GM12878 (cell line): ENCODE measurements around the gene GRIK3. TPM values are rescaled to one million over a fixed set of nuclear protein-coding genes. Genes with fewer than 3 reads are reported as not detected.
A peak's percentile ranks its signal among the peaks of the same experiment; 100 is the strongest.

Experiments
- ATAC-seq: fragments of 200-7000 bp; cut with Tn5 transposase; 3 replicates; pipeline ENCODE4 v1.9.1; 2020; ENCODE audit warnings: mild to moderate bottlenecking, moderate library complexity
- BruUV-seq: library from RNA; stranded (reverse); fragments of 400-500 nt; replicated peaks from 2 replicates; lab custom pipeline; 2021; lab: Mats Ljungman, UMichigan
- CTCF ChIA-PET: fragments of 300-600 bp; sonication (Branson Sonifier 250); formaldehyde crosslinking; extraction: SDS; loops from one replicate; lab custom pipeline; 2021; ENCODE audit warnings: inconsistent platforms; lab: Yijun Ruan, JAX
- POLR2A ChIA-PET: fragments of 350-600 bp; formaldehyde crosslinking; extraction: SDS; loops from one replicate; lab custom pipeline; 2021; ENCODE audit warnings: inconsistent platforms; lab: Charles Lee
- RAD21 ChIA-PET: fragments of 300-600 bp; sonication (Branson Sonifier 250); formaldehyde crosslinking; loops from one replicate; lab custom pipeline; 2023; ENCODE audit warnings: antibody characterized with exemption; ENCODE audit not compliant: unreplicated experiment; lab: Charles Lee
- SMC1A ChIA-PET: fragments of 300-600 bp; sonication (Branson Sonifier 250); formaldehyde crosslinking; loops from one replicate; lab custom pipeline; 2023; ENCODE audit not compliant: unreplicated experiment, uncharacterized antibody; lab: Charles Lee
- DNase-seq: peaks from one replicate; pipeline ENCODE4 v3.0.0-alpha.2; 2011; ENCODE audit warnings: low read depth, low spot score
- FAIRE-seq: peaks from 3 replicates; lab custom pipeline; 2011; peaks lifted over from hg19 to GRCh38; lab: Jason Lieb, UNC
- H2AFZ ChIP-seq: 2 replicates; pipeline ENCODE4 v1.6.0; 2011; ENCODE audit warnings: low read depth, low read length, control low read depth; ENCODE audit not compliant: control insufficient read depth
- H3K27ac ChIP-seq: 2 replicates; pipeline ENCODE4 v1.5.1; 2011; ENCODE audit warnings: control low read depth; ENCODE audit not compliant: control insufficient read depth, insufficient read depth
- H3K27me3 ChIP-seq, 2 experiments: replicated peaks in 1 of 2; 2 replicates each; pipeline versions ENCODE4 v1.6.0 to v1.6.1; 2011; ENCODE audit warnings: low read length in 1 of 2; ENCODE audit not compliant: control insufficient read depth in 2 of 2, insufficient read depth in 2 of 2
- H3K36me3 ChIP-seq, 2 experiments: 2 replicates each; pipeline ENCODE4 v1.5.1; 2011; ENCODE audit warnings: low read length in 1 of 2; ENCODE audit not compliant: control insufficient read depth in 2 of 2, insufficient read depth in 2 of 2
- H3K4me1 ChIP-seq: 2 replicates; pipeline ENCODE4 v1.6.1; 2011; ENCODE audit warnings: mild to moderate bottlenecking, low read length, moderate library complexity, mixed read lengths; ENCODE audit not compliant: control insufficient read depth, insufficient read depth
- H3K4me2 ChIP-seq: 2 replicates; pipeline ENCODE4 v1.6.0; 2011; ENCODE audit warnings: control low read depth; ENCODE audit not compliant: control insufficient read depth, insufficient read depth
- H3K4me3 ChIP-seq: fragments of 200-600 bp; sonication (generic); 2 replicates; pipeline ENCODE4 v1.5.1; 2016
- H3K79me2 ChIP-seq: 2 replicates; pipeline ENCODE4 v1.6.0; 2011; ENCODE audit warnings: low read length; ENCODE audit not compliant: control insufficient read depth, insufficient read depth
- H3K9ac ChIP-seq: 2 replicates; pipeline ENCODE4 v1.8.0; 2011; ENCODE audit warnings: low read length, control low read depth, mixed read lengths; ENCODE audit not compliant: control insufficient read depth, insufficient read depth
- H3K9me3 ChIP-seq: replicated peaks from 3 replicates; pipeline ENCODE4 v1.5.1; 2011; ENCODE audit warnings: mild to moderate bottlenecking, low read length; ENCODE audit not compliant: control insufficient read depth, insufficient read depth
- H4K20me1 ChIP-seq: 2 replicates; pipeline ENCODE4 v1.6.0; 2011; ENCODE audit not compliant: control insufficient read depth, insufficient read depth
- BACH1 ChIP-seq: fragments of 450-650 bp; IDR thresholded peaks from 2 replicates; pipeline ENCODE4 v1.6.1; 2017; ENCODE audit warnings: mild to moderate bottlenecking, borderline replicate concordance
- CEBPB ChIP-seq, 2 experiments: fragments of 150-350 bp in 1 of 2; IDR thresholded peaks; 2 replicates each; pipeline ENCODE4 v1.6.1; 2012 to 2014; ENCODE audit warnings: low read depth in 2 of 2, low read length in 2 of 2, borderline replicate concordance in 1 of 2, inconsistent platforms in 1 of 2
- EP300 ChIP-seq, 2 experiments: fragments of 150-350 bp in 1 of 2; IDR thresholded peaks; 2 replicates each; pipeline ENCODE4 v1.6.1; 2011 to 2012; ENCODE audit warnings: low read depth in 2 of 2, low read length in 2 of 2, borderline replicate concordance in 1 of 2, improper control_type of control experiment in 1 of 2, inconsistent platforms in 1 of 2; ENCODE audit not compliant: control insufficient read depth in 1 of 2
- JUNB ChIP-seq: IDR thresholded peaks from 2 replicates; pipeline ENCODE4 v1.6.1; 2016; ENCODE audit warnings: antibody characterized with exemption, mild to moderate bottlenecking
- NR2C2 ChIP-seq: IDR thresholded peaks from 2 replicates; pipeline ENCODE4 v1.6.1; 2011; ENCODE audit warnings: borderline replicate concordance, low read depth; ENCODE audit not compliant: control insufficient read depth, insufficient read length
- SREBF1 ChIP-seq: IDR thresholded peaks from 2 replicates; pipeline ENCODE4 v1.6.1; 2012; ENCODE audit warnings: mild to moderate bottlenecking, low read length
- WGBS: methylation state at CpG from one replicate; pipeline ENCODE4 v1.1.6; 2016; ENCODE audit warnings: low lambda C conversion rate; ENCODE audit not compliant: insufficient replicate concordance, insufficient coverage; ENCODE audit errors: missing lambda C conversion rate; 5-methylcytosine and 5-hydroxymethylcytosine counted together
- in situ Hi-C: fragments of 300-500 bp; cut with MboI; formaldehyde crosslinking; loops from 9 replicates; pipeline ENCODE4 v1.14.3; 2018; ENCODE audit warnings: mixed read lengths
- intact Hi-C: fragments of 100-400 bp; cut with micrococcal nuclease; formaldehyde crosslinking; loops from one replicate; pipeline ENCODE4 v1.14.2; 2022; ENCODE audit not compliant: unreplicated experiment
- polyA plus RNA-seq, 11 experiments: library from polyadenylated mRNA; depleted of rRNA in 4 of 11; unstranded in 6 of 11; stranded (reverse) in 5 of 11; fragments of >200 nt; fragmentation: Nextera tagmentation in 4 of 11; fragmentation: Illumina TruSeq in 1 of 11; extraction: Ambion mirVana in 4 of 11; extraction: Trizol in 1 of 11; gene quantifications; 1 replicate in 1 of 11; 2 replicates in 10 of 11; pipeline versions ENCODE4 v1.2.1 to v1.2.3, GENCODE V29; 2011 to 2016; ENCODE audit warnings: inconsistent platforms in 2 of 11, missing spikeins in 2 of 11, low read depth in 1 of 11
- total RNA-seq, 4 experiments: library from RNA; depleted of rRNA in 3 of 4; stranded (reverse); fragments of >200 nt in 3 of 4; fragmentation: Illumina TruSeq in 1 of 4; extraction: Trizol in 1 of 4; gene quantifications; 2 replicates each; pipeline versions ENCODE4 v1.2.1 to v1.2.3, GENCODE V29; 2013 to 2021
- TF ChIP-seq, protein P1 (sequence below), 3 experiments: IDR thresholded peaks in 2 of 3; conservative IDR thresholded peaks in 1 of 3; 2 replicates each; pipeline ENCODE4 v1.5.1; 2011; ENCODE audit warnings: low read depth in 3 of 3, low read length in 3 of 3, mild to moderate bottlenecking in 3 of 3, control low read depth in 2 of 3, moderate library complexity in 2 of 3, inconsistent platforms in 1 of 3, mixed read lengths in 1 of 3; ENCODE audit not compliant: control insufficient read depth in 2 of 3, insufficient read depth in 1 of 3; ENCODE audit errors: extremely low read depth in 1 of 3

The GRIK3 gene
- total and polyA plus RNA-seq, 10 of the 15 experiments (the other 5 are each of a cell fraction or from before 2014, with no cell fraction given) = not detected

DNA sequence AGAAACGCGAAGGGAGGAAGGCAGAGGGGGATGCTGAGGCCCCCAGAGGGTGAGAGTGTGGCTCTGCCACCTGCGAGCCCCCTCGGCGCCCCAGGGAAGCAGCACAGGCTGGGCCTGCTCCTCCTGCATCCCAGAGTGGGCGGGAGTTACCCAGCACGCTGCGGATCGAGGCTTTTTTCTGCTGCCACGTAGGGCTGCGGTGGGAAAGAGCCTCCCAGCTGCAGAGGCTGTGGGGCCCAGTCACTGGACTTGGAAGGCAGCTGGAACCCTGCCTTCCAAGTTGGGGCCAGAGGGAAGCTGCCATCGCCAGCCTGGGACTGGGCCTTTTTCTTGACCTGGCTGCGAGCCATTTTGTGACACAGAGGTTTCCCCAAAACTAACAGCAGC is 2.3 kb upstream of the GRIK3 start:
- no peak for DNase-seq
- no peak for FAIRE-seq
- 19% methylated on average over 13 of the region's 13 CpGs for WGBS
- RAD21 ChIA-PET = no interaction called here
- H4K20me1 ChIP-seq = no peaks in the 10 kb centered on the region
- H2AFZ ChIP-seq = no peak overlapping the region
- no peak overlapping the region for H3K9ac ChIP-seq
- in situ Hi-C loops = no loop called here
- no peaks in the 10 kb centered on the region for H3K4me1 ChIP-seq
- POLR2A ChIA-PET = no interaction called here
- BruUV-seq = no TSS peak
- no peak overlapping the region for H3K4me2 ChIP-seq
- H3K27ac ChIP-seq = no peak overlapping the region
- TF ChIP-seq EP300 (IDR thresholded peaks at IDR 0.05; ENCODE audit: borderline replicate concordance in 1 of 2, control insufficient read depth in 1 of 2, low read depth in 2 of 2, low read length in 2 of 2) (no peak), CEBPB (IDR thresholded peaks at IDR 0.05; ENCODE audit: borderline replicate concordance in 1 of 2, low read depth in 2 of 2, low read length in 2 of 2) (no peak), JUNB (no peak), NR2C2 (no peak), BACH1 (no peak)
- no peaks in the 10 kb centered on the region for H3K9me3 ChIP-seq
- no peaks in the 10 kb centered on the region for H3K79me2 ChIP-seq
- no peak overlapping the region for H3K4me3 ChIP-seq
- peaks cover 3 to 18% of the 10 kb centered on the region in 2 experiments; a peak in 3 of 4 replicates for H3K27me3 ChIP-seq
- SMC1A ChIA-PET = no interaction called here
- no peak for ATAC-seq
- intact Hi-C loops = no loop called here
- H3K36me3 ChIP-seq = no peaks in the 10 kb centered on the region
- CTCF ChIA-PET = interaction anchor here (0.6 kb wide), 1 partner anchor 172 kb away, joined by 3 read pairs; no protein-coding TSS in a partner anchor

DNA sequence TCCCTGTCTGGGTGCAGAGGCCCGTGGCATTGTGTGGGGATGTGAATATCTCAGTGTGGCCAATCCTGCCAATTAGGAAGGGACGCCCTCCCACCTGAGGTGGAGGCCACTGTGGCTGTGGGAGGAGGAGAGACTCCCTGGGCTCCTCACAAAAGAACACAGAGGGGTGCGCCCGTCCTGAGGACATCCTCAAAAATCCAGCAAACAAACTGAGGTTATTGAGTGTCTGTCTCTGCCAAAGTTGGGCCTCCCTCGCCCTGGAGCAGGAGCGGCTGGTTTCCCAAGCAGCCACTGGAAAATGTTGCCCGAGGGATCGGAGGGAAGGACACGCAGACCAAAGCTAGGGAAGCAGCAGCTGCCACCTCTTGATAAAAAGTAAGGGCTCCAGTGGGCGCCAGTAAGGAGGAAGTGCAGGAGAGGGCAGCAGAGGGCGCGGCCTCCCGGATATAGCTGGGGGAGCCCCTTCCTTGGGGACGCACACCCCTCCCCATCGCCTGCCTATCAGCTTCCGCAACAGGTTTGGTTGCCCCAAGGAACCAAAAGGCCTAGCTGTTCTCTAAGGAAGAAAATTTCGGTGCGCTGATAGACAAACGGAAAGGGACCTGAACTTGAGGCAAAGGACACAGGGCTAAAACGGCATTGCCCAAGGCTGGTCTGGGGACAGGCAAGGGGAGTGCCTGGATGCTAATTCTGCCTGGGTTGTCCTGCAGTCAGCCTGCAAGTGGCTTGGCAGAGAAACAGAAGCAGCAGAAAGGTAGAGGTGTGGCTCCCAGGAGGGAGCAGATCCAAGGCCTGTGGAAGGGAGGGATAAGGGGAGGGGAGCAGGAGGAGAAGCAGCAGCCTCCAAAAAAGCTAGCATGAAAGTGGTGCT is 1.7 kb upstream of the GRIK3 start:
- Histone ChIP-seq H3K9ac (no peak overlapping the region), H2AFZ (no peak overlapping the region), H3K36me3 (no peaks in the 10 kb centered on the region), H4K20me1 (no peaks in the 10 kb centered on the region), H3K27me3 (peaks cover 3 to 18% of the 10 kb centered on the region in 2 experiments; a peak in 3 of 4 replicates), H3K4me1 (no peaks in the 10 kb centered on the region), H3K79me2 (no peaks in the 10 kb centered on the region), H3K4me2 (no peak overlapping the region), H3K27ac (no peak overlapping the region), H3K9me3 (no peaks in the 10 kb centered on the region), H3K4me3 (no peak overlapping the region)
- ChIA-PET RAD21 (no interaction called here), POLR2A (no interaction called here), CTCF (interaction anchor here (1.0 kb wide), 1 partner anchor 18 kb away, joined by 4 read pairs; no protein-coding TSS in a partner anchor), SMC1A (no interaction called here)
- DNase-seq (no peak), ATAC-seq (peak; percentile 68), FAIRE-seq (no peak)
- TF ChIP-seq, protein P1, sequence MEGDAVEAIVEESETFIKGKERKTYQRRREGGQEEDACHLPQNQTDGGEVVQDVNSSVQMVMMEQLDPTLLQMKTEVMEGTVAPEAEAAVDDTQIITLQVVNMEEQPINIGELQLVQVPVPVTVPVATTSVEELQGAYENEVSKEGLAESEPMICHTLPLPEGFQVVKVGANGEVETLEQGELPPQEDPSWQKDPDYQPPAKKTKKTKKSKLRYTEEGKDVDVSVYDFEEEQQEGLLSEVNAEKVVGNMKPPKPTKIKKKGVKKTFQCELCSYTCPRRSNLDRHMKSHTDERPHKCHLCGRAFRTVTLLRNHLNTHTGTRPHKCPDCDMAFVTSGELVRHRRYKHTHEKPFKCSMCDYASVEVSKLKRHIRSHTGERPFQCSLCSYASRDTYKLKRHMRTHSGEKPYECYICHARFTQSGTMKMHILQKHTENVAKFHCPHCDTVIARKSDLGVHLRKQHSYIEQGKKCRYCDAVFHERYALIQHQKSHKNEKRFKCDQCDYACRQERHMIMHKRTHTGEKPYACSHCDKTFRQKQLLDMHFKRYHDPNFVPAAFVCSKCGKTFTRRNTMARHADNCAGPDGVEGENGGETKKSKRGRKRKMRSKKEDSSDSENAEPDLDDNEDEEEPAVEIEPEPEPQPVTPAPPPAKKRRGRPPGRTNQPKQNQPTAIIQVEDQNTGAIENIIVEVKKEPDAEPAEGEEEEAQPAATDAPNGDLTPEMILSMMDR (IDR thresholded peaks at IDR 0.05 in 2 of 3, conservative IDR thresholded peaks at IDR 0.05 in 1 of 3; ENCODE audit: control insufficient read depth in 2 of 3, extremely low read depth in 1 of 3, insufficient read depth in 1 of 3, low read depth in 3 of 3, low read length in 3 of 3) = 0 out of 6 replicates have a peak, but pooled peaks of 1 of the 3 experiments have one; percentile 8
- no peak for TF ChIP-seq SREBF1
- BruUV-seq = no TSS peak
- intact Hi-C loops (no loop called here), in situ Hi-C loops (no loop called here)
- 3% methylated on average over 20 of the region's 20 CpGs for WGBS
